Myocyte (in vitro differentiated cells): ENCODE data around the gene ARHGAP20. TPM values are rescaled to one million over a fixed set of nuclear protein-coding genes. Genes with fewer than 3 reads are reported as not detected.

Source experiments
- DNase-seq: peaks from one replicate; pipeline ENCODE4 v3.0.0-alpha.2; 2012; ENCODE audit warnings: low read depth
- total RNA-seq: library from RNA; depleted of rRNA; stranded (reverse); fragments of >200 nt; gene quantifications from 2 replicates; pipeline ENCODE4 v1.2.3, GENCODE V29; 2014

ARHGAP20 gene
- total RNA-seq, 1 donor from 2014 or later = 0.59 TPM

GRCh38 chr11:110613197-110613918, 98.9 kb downstream of the ARHGAP20 start:
- peak; percentile 28 for DNase-seq

- no peak for DNase-seq
Measured at GRCh38 chr11:110606415-110606814, 105.8 kb downstream of the ARHGAP20 start.

- DNase-seq = no peak
Measured at GRCh38 chr11:110601936-110602335, 110.3 kb downstream of the ARHGAP20 start.

GRCh38 chr11:110600322-110600721, 111.9 kb downstream of the ARHGAP20 start:
- no peak for DNase-seq

- no peak for DNase-seq
Measured at GRCh38 chr11:110599207-110599606, 113.0 kb downstream of the ARHGAP20 start.

- DNase-seq = no peak
Measured at GRCh38 chr11:110598725-110599124, 113.5 kb downstream of the ARHGAP20 start.

- DNase-seq = peak; percentile 44
Measured at GRCh38 chr11:110587972-110588371, 124.3 kb downstream of the ARHGAP20 start.

GRCh38 chr11:110587129-110587528, 125.1 kb downstream of the ARHGAP20 start:
- no peak for DNase-seq

- no peak for DNase-seq
Measured at GRCh38 chr11:110584150-110584549, 128.1 kb downstream of the ARHGAP20 start.

GRCh38 chr11:110582728-110583432, 129.4 kb downstream of the ARHGAP20 start:
- no peak for DNase-seq

- no peak for DNase-seq
Measured at GRCh38 chr11:110580571-110580970, 131.7 kb downstream of the ARHGAP20 start.

GRCh38 chr11:110573411-110573810, 138.8 kb downstream of the ARHGAP20 start:
- peak; percentile 68 for DNase-seq

GRCh38 chr11:110571081-110571720, 141.0 kb downstream of the ARHGAP20 start:
- no peak for DNase-seq

GRCh38 chr11:110566577-110566976, 145.7 kb downstream of the ARHGAP20 start:
- peak; percentile 68 for DNase-seq

- peak; percentile 94 for DNase-seq
Measured at GRCh38 chr11:110565357-110566336, 146.6 kb downstream of the ARHGAP20 start.

GRCh38 chr11:110564676-110565356, 147.4 kb downstream of the ARHGAP20 start:
- DNase-seq = no peak

GRCh38 chr11:110544779-110545178, 167.5 kb downstream of the ARHGAP20 start:
- DNase-seq = no peak

- no peak for DNase-seq
Measured at GRCh38 chr11:110538154-110538553, 174.1 kb downstream of the ARHGAP20 start.

- DNase-seq = no peak
Measured at GRCh38 chr11:110530900-110531741, 181.1 kb downstream of the ARHGAP20 start.
